Gastrocnemius medialis (tissue), 4 donors: ENCODE measurements around the gene MAN1C1. TPM values are rescaled to one million over a fixed set of nuclear protein-coding genes. Genes with fewer than 3 reads are reported as not detected.

ENCODE experiments used
- ATAC-seq, 2 donors: fragments of 150-250 bp; one replicate each; pipeline ENCODE4 v1.9.1; 2016
- DNase-seq, 2 donors: peaks; one replicate each; pipeline ENCODE4 v3.0.0-alpha.2; 2019
- H3K27ac ChIP-seq, 4 donors: fragments of 200-600 bp; sonication (generic); 1 replicate in 1 of 4; 2 replicates in 3 of 4; pipeline ENCODE4 v1.5.1; 2016 to 2018; ENCODE audit warnings: mild to moderate bottlenecking in 2 of 4, moderate library complexity in 1 of 4
- H3K27me3 ChIP-seq, 3 donors: fragments of 200-600 bp; sonication (generic) in 2 of 3; 1 replicate in 1 of 3; 2 replicates in 2 of 3; pipeline versions ENCODE4 v1.5.1 to v1.6.0; 2016 to 2019; ENCODE audit warnings: mild to moderate bottlenecking in 1 of 3, moderate library complexity in 1 of 3
- H3K36me3 ChIP-seq, 2 donors: fragments of 200-600 bp; sonication (generic) in 1 of 2; one replicate each; pipeline ENCODE4 v1.5.1; 2017 to 2018
- H3K4me1 ChIP-seq, 2 donors: fragments of 200-600 bp; sonication (generic) in 1 of 2; one replicate each; pipeline ENCODE4 v1.5.1; 2016 to 2017; ENCODE audit warnings: mild to moderate bottlenecking in 2 of 2
- H3K4me3 ChIP-seq, 4 donors: fragments of 200-600 bp; sonication (generic) in 3 of 4; 1 replicate in 1 of 4; 2 replicates in 3 of 4; pipeline ENCODE4 v1.5.1; 2016 to 2019; ENCODE audit warnings: mild to moderate bottlenecking in 2 of 4
- H3K9me3 ChIP-seq, 3 donors: fragments of 200-600 bp; sonication (generic) in 2 of 3; 1 replicate in 1 of 3; 2 replicates in 2 of 3; pipeline ENCODE4 v1.5.1; 2016 to 2019
- CTCF ChIP-seq, 5 experiments: fragments of 450-650 bp in 3 of 5; fragments of 200-600 bp in 2 of 5; sonication (generic) in 2 of 5; IDR thresholded peaks in 4 of 5; conservative IDR thresholded peaks in 1 of 5; 1 replicate in 4 of 5; 2 replicates in 1 of 5; pipeline ENCODE4 v1.5.1; 2016 to 2019; ENCODE audit warnings: antibody characterized with exemption in 5 of 5, mild to moderate bottlenecking in 3 of 5, moderate library complexity in 3 of 5
- POLR2A ChIP-seq, 2 donors: fragments of 450-650 bp; IDR thresholded peaks; one replicate each; pipeline ENCODE4 v1.6.1; 2017; ENCODE audit warnings: antibody characterized with exemption in 2 of 2, mild to moderate bottlenecking in 2 of 2, moderate library complexity in 2 of 2
- in situ Hi-C, 4 donors: fragments of 200-750 bp; cut with MboI; loops; one replicate each; pipeline versions ENCODE4 v1.15.0 to v1.8.0; 2017; ENCODE audit warnings: low sequenced_read_pairs in 4 of 4
- intact Hi-C: fragments of 100-400 bp; cut with DNase I; formaldehyde crosslinking; loops from one replicate; pipeline ENCODE4 v1.15.1; 2023; ENCODE audit warnings: low total_unique reads
- total RNA-seq, 4 donors: library from RNA; depleted of rRNA; stranded (reverse); fragments of >200 nt; gene quantifications; one replicate each; pipeline versions ENCODE4 v1.1.0 to v1.2.3, GENCODE V29; 2016

MAN1C1 gene
- total RNA-seq, 4 donors from 2014 or later, result 2.0 to 4.4 (median 2.5) TPM

GRCh38 chr1:25782608-25783201, 166.1 kb downstream of the MAN1C1 start:
- H3K36me3 ChIP-seq, result no peaks in the 10 kb centered on the region
- no peaks in the 10 kb centered on the region for H3K27me3 ChIP-seq
- H3K9me3 ChIP-seq, result no peaks in the 10 kb centered on the region
- H3K4me3 ChIP-seq, result no peak overlapping the region
- ATAC-seq (no peak), DNase-seq (no peak)
- H3K27ac ChIP-seq, result no peak overlapping the region
- in situ Hi-C loops (no loop called here), intact Hi-C loops (no loop called here)
- TF ChIP-seq POLR2A (IDR thresholded peaks at IDR 0.05) (no peak), CTCF (IDR thresholded peaks at IDR 0.05 in 4 of 5, conservative IDR thresholded peaks at IDR 0.05 in 1 of 5) (no peak)
- peaks cover 33 to 44% of the 10 kb centered on the region in 2 donors for H3K4me1 ChIP-seq

- intact Hi-C loops (no loop called here), in situ Hi-C loops (no loop called here)
- Histone ChIP-seq H3K4me1 (peaks cover 38 to 50% of the 10 kb centered on the region in 2 donors), H3K27me3 (no peaks in the 10 kb centered on the region), H3K4me3 (no peak overlapping the region), H3K36me3 (no peaks in the 10 kb centered on the region), H3K27ac (peak overlapping the region in 3 of 4 donors; percentile 42 to 74 (median 65)), H3K9me3 (no peaks in the 10 kb centered on the region)
- ATAC-seq, result peak; percentile 45 to 80
- TF ChIP-seq CTCF (IDR thresholded peaks at IDR 0.05 in 4 of 5, conservative IDR thresholded peaks at IDR 0.05 in 1 of 5), result no peak
- no peak for TF ChIP-seq POLR2A (IDR thresholded peaks at IDR 0.05)
- DNase-seq, result peak; percentile 47 to 80
Measured at GRCh38 chr1:25784575-25785051, 168.0 kb downstream of the MAN1C1 start.

- peaks cover 38 to 50% of the 10 kb centered on the region in 2 donors for H3K4me1 ChIP-seq
- no peaks in the 10 kb centered on the region for H3K9me3 ChIP-seq
- H3K27me3 ChIP-seq, result no peaks in the 10 kb centered on the region
- in situ Hi-C loops, result no loop called here
- DNase-seq (no peak), ATAC-seq (no peak)
- peak overlapping the region; percentile 36 to 74 (median 54) for H3K27ac ChIP-seq
- H3K36me3 ChIP-seq, result no peaks in the 10 kb centered on the region
- no peak overlapping the region for H3K4me3 ChIP-seq
- intact Hi-C loops, result no loop called here
- TF ChIP-seq CTCF (IDR thresholded peaks at IDR 0.05 in 4 of 5, conservative IDR thresholded peaks at IDR 0.05 in 1 of 5) (no peak), POLR2A (IDR thresholded peaks at IDR 0.05) (no peak)
Measured at GRCh38 chr1:25785333-25786067, 168.9 kb downstream of the MAN1C1 start.

GRCh38 chr1:25786887-25787759, 170.5 kb downstream of the MAN1C1 start:
- Histone ChIP-seq H3K27me3 (no peaks in the 10 kb centered on the region), H3K27ac (peak overlapping the region; percentile 42 to 74 (median 60)), H3K4me1 (peaks cover 38 to 46% of the 10 kb centered on the region in 2 donors), H3K36me3 (no peaks in the 10 kb centered on the region), H3K4me3 (no peak overlapping the region), H3K9me3 (no peaks in the 10 kb centered on the region)
- peak; percentile 87 to 92 for ATAC-seq
- intact Hi-C loops (no loop called here), in situ Hi-C loops (no loop called here)
- no peak for DNase-seq
- TF ChIP-seq CTCF (IDR thresholded peaks at IDR 0.05 in 4 of 5, conservative IDR thresholded peaks at IDR 0.05 in 1 of 5), result no peak
- no peak for TF ChIP-seq POLR2A (IDR thresholded peaks at IDR 0.05)
